HL-60/S4 treated with retinoic acid at 250 ng/mL for 4 days and 3 days (cell line): ENCODE results near the gene PCSK5.

Experiments used
- in situ Hi-C: fragments of 300-500 bp; cut with MboI; formaldehyde crosslinking; loops from 2 replicates; pipeline ENCODE4 v1.7.0; 2022; ENCODE audit warnings: low sequenced_read_pairs

PCSK5 gene

GRCh38 chr9:75918909-75919308 lies 28.4 kb downstream of the PCSK5 start:
- in situ Hi-C loops, result no loop called here

GRCh38 chr9:75921391-75922127 lies 31.1 kb downstream of the PCSK5 start:
- in situ Hi-C loops, result no loop called here

- in situ Hi-C loops, result no loop called here
Observed at GRCh38 chr9:75926385-75926784, 35.9 kb downstream of the PCSK5 start.

- in situ Hi-C loops, result no loop called here
Observed at GRCh38 chr9:75927356-75927755, 36.9 kb downstream of the PCSK5 start.

- in situ Hi-C loops, result no loop called here
Observed at GRCh38 chr9:75930190-75930589, 39.7 kb downstream of the PCSK5 start.

- in situ Hi-C loops, result no loop called here
Observed at GRCh38 chr9:75930730-75931321, 40.4 kb downstream of the PCSK5 start.

- in situ Hi-C loops, result no loop called here
Observed at GRCh38 chr9:75933982-75934381, 43.5 kb downstream of the PCSK5 start.

GRCh38 chr9:75935591-75935990 lies 45.1 kb downstream of the PCSK5 start:
- in situ Hi-C loops, result no loop called here

GRCh38 chr9:75937521-75938258 lies 47.2 kb downstream of the PCSK5 start:
- in situ Hi-C loops, result no loop called here

GRCh38 chr9:75938946-75939345 lies 48.5 kb downstream of the PCSK5 start:
- in situ Hi-C loops, result no loop called here

GRCh38 chr9:75939536-75940111 lies 49.2 kb downstream of the PCSK5 start:
- in situ Hi-C loops, result no loop called here

- in situ Hi-C loops, result no loop called here
Observed at GRCh38 chr9:75941066-75941465, 50.6 kb downstream of the PCSK5 start.

GRCh38 chr9:75941577-75942311 lies 51.3 kb downstream of the PCSK5 start:
- in situ Hi-C loops, result no loop called here

GRCh38 chr9:75946766-75947165 lies 56.3 kb downstream of the PCSK5 start:
- in situ Hi-C loops, result no loop called here

GRCh38 chr9:75947233-75947632 lies 56.8 kb downstream of the PCSK5 start:
- in situ Hi-C loops, result no loop called here

- in situ Hi-C loops, result no loop called here
Observed at GRCh38 chr9:75950998-75951397, 60.5 kb downstream of the PCSK5 start.

GRCh38 chr9:75953218-75953617 lies 62.7 kb downstream of the PCSK5 start:
- in situ Hi-C loops, result no loop called here

- in situ Hi-C loops, result no loop called here
Observed at GRCh38 chr9:75956161-75956560, 65.7 kb downstream of the PCSK5 start.

GRCh38 chr9:75957116-75957515 lies 66.6 kb downstream of the PCSK5 start:
- in situ Hi-C loops, result no loop called here

GRCh38 chr9:75958226-75958625 lies 67.8 kb downstream of the PCSK5 start:
- in situ Hi-C loops, result no loop called here

- in situ Hi-C loops, result no loop called here
Observed at GRCh38 chr9:75960551-75960950, 70.1 kb downstream of the PCSK5 start.
